HG03045 (cell line): Measurements from ENCODE around the gene BHLHE23.
A peak's percentile ranks its signal among the peaks of the same experiment; 100 is the strongest.

Experiments used
- ATAC-seq: cut with Tn5 transposase; IDR thresholded peaks from one replicate; pipeline ENCODE4 v1.9.1; 2021; ENCODE audit warnings: mild to moderate bottlenecking, moderate library complexity; ENCODE audit not compliant: unreplicated experiment

The BHLHE23 gene

GRCh38 chr20:62994869-62995281, 11.9 kb downstream of the BHLHE23 start:
- ATAC-seq: no peak

- ATAC-seq: no peak
Measured at GRCh38 chr20:62993856-62994494, 12.8 kb downstream of the BHLHE23 start.

GRCh38 chr20:62991863-62992262, 14.9 kb downstream of the BHLHE23 start:
- no peak for ATAC-seq

- ATAC-seq: no peak
Measured at GRCh38 chr20:62991196-62991807, 15.5 kb downstream of the BHLHE23 start.

- ATAC-seq: no peak
Measured at GRCh38 chr20:62990306-62990825, 16.4 kb downstream of the BHLHE23 start.

- no peak for ATAC-seq
Measured at GRCh38 chr20:62989201-62989601, 17.6 kb downstream of the BHLHE23 start.

- no peak for ATAC-seq
Measured at GRCh38 chr20:62987114-62987513, 19.6 kb downstream of the BHLHE23 start.

- no peak for ATAC-seq
Measured at GRCh38 chr20:62986257-62986800, 20.4 kb downstream of the BHLHE23 start.

GRCh38 chr20:62985444-62985778, 21.4 kb downstream of the BHLHE23 start:
- no peak for ATAC-seq

GRCh38 chr20:62984666-62985443, 21.9 kb downstream of the BHLHE23 start:
- no peak for ATAC-seq

- no peak for ATAC-seq
Measured at GRCh38 chr20:62983210-62983609, 23.6 kb downstream of the BHLHE23 start.

- ATAC-seq: no peak
Measured at GRCh38 chr20:62982124-62983075, 24.4 kb downstream of the BHLHE23 start.

- ATAC-seq: no peak
Measured at GRCh38 chr20:62980970-62981369, 25.8 kb downstream of the BHLHE23 start.

GRCh38 chr20:62980380-62980960, 26.3 kb downstream of the BHLHE23 start:
- no peak for ATAC-seq

- no peak for ATAC-seq
Measured at GRCh38 chr20:62979876-62980373, 26.8 kb downstream of the BHLHE23 start.

GRCh38 chr20:62979310-62979709, 27.5 kb downstream of the BHLHE23 start:
- ATAC-seq: no peak

GRCh38 chr20:62978561-62978943, 28.2 kb downstream of the BHLHE23 start:
- ATAC-seq: no peak

- ATAC-seq: peak; percentile 47
Measured at GRCh38 chr20:62977613-62978560, 28.9 kb downstream of the BHLHE23 start.

GRCh38 chr20:62976886-62977285, 29.9 kb downstream of the BHLHE23 start:
- ATAC-seq: no peak
